Pancreas (tissue), 10 donors: Measurements from ENCODE around the gene MICU2. TPM values are rescaled to one million over a fixed set of nuclear protein-coding genes. Genes with fewer than 3 reads are reported as not detected.

Source experiments
- ATAC-seq, 4 donors: fragments of 200-7000 bp; cut with Tn5 transposase; one replicate each; pipeline versions ENCODE4 v1.8.0 to v1.9.1; 2020; ENCODE audit warnings: mild to moderate bottlenecking in 4 of 4, moderate library complexity in 4 of 4
- DNase-seq, 6 donors: peaks; one replicate each; pipeline ENCODE4 v3.0.0-alpha.2; 2020
- FAIRE-seq: peaks from 2 replicates; lab custom pipeline; 2012; peaks lifted over from hg19 to GRCh38; lab: Jason Lieb, UNC
- H3K27ac ChIP-seq, 4 donors: fragments of 200-600 bp; sonication (generic); 1 replicate in 3 of 4; 2 replicates in 1 of 4; pipeline versions ENCODE4 v1.5.0 to v1.8.0; 2020
- H3K27me3 ChIP-seq, 4 donors: fragments of 200-600 bp; one replicate each; pipeline ENCODE4 v1.8.0; 2021
- H3K36me3 ChIP-seq, 3 donors: fragments of 200-600 bp; sonication (generic) in 1 of 3; one replicate each; pipeline versions ENCODE4 v1.5.0 to v1.8.0; 2020 to 2021
- H3K4me1 ChIP-seq, 3 donors: fragments of 200-600 bp; one replicate each; pipeline ENCODE4 v1.8.0; 2021
- H3K4me3 ChIP-seq, 4 donors: fragments of 200-600 bp; sonication (generic) in 2 of 4; one replicate each; pipeline versions ENCODE4 v1.5.0 to v1.8.0; 2020 to 2021
- H3K9me3 ChIP-seq, 4 donors: fragments of 200-600 bp; one replicate each; pipeline ENCODE4 v1.8.0; 2021
- CTCF ChIP-seq, 4 donors: fragments of 200-600 bp; sonication (generic) in 3 of 4; IDR thresholded peaks; one replicate each; pipeline versions ENCODE4 v1.5.0 to v1.8.0; 2021; ENCODE audit warnings: antibody characterized with exemption in 4 of 4
- WGBS, 2 donors: extraction: QIAGEN DNeasy Blood & Tissue Kit; methylation state at CpG; one replicate each; pipeline ENCODE4 v1.1.7; 2013; 5-methylcytosine and 5-hydroxymethylcytosine counted together
- intact Hi-C, 3 donors: fragments of 100-400 bp; cut with DNase I; formaldehyde crosslinking; loops; one replicate each; pipeline versions ENCODE4 v1.11.1 to v1.14.2; 2022
- polyA plus RNA-seq, 2 donors: library from polyadenylated mRNA; stranded (reverse); fragments of 200-250 nt; gene quantifications; one replicate each; pipeline ENCODE4 v1.2.3, GENCODE V29; 2013
- total RNA-seq, 6 donors: library from RNA; stranded (reverse); fragmentation: NEBNext Ultra II Directional in 4 of 6; extraction: Animal tissue kit (Norgen Biotek cat#: 25700) in 4 of 6; gene quantifications; one replicate each; pipeline versions ENCODE4 v1.2.1 to v1.2.4, GENCODE V29; 2021 to 2023
- donor health status: healthy with polysubstance abuse.
- donor health status: DM: no; HTN: no; CAD: no; lungs with moderate emphysema.
- donor health status: DM: no; HTN: no; CAD: no.
- donor health status: control.
- donor health status: control.
- donor health status: Bipolar disorder and iron deficiency.
- donor health status: DM: yes; HTN: yes; CAD: no.
- donor health status: DM: no; HTN: no; CAD: no.
- donor health status: DM: no; HTN: no; CAD: no.
- donor health status: DM: yes; HTN: yes; CAD: no.

The MICU2 gene
- total and polyA plus RNA-seq, 8 donors = 9.3 to 36.6 (median 14.7) TPM

- DNase-seq (no peak), FAIRE-seq (no peak), ATAC-seq (no peak)
- H3K4me3 ChIP-seq = no peak overlapping the region
- intact Hi-C loops = no loop called here
- H3K9me3 ChIP-seq = no peaks in the 10 kb centered on the region
- H3K36me3 ChIP-seq = no peaks in the 10 kb centered on the region
- H3K27me3 ChIP-seq = no peaks in the 10 kb centered on the region
- TF ChIP-seq CTCF (IDR thresholded peaks at IDR 0.05) = no peak
- H3K27ac ChIP-seq = no peak overlapping the region
- WGBS, 2 donors = 73 to 81% methylated on average over 3 of the region's 3 CpGs
- H3K4me1 ChIP-seq = peaks cover 0 to 14% (median 0%) of the 10 kb centered on the region in 3 donors
Measured at GRCh38 chr13:21461131-21461530, 142.8 kb downstream of the MICU2 start.

- Histone ChIP-seq H3K36me3 (no peaks in the 10 kb centered on the region), H3K27me3 (no peaks in the 10 kb centered on the region), H3K4me1 (peaks cover 0 to 14% (median 0%) of the 10 kb centered on the region in 3 donors), H3K9me3 (no peaks in the 10 kb centered on the region), H3K4me3 (peak within 1 kb of the TSS; percentile 80 to 100 (median 96)), H3K27ac (peak within 1 kb of the TSS; percentile 79 to 92 (median 90))
- TF ChIP-seq CTCF (IDR thresholded peaks at IDR 0.05) = no peak
- DNase-seq = peak; percentile 85 to 99 (median 94)
- intact Hi-C loops = no loop called here
- 0% methylated on average over 89 to 107 of the region's 107 CpGs for WGBS, 2 donors
- ATAC-seq = peak; percentile 94 to 97 (median 94)
- no peak for FAIRE-seq
Measured at GRCh38 chr13:21458813-21459701, 144.9 kb downstream of the MICU2 start, which contains the start of gene ZDHHC20. Gene ZDHHC20 (minus strand): TSS chr13:21459303. CDS start chr13:21459171, 132 bp downstream.

GRCh38 chr13:21458451-21458812 lies 145.5 kb downstream of the MICU2 start:
- intact Hi-C loops = no loop called here
- no peaks in the 10 kb centered on the region for H3K27me3 ChIP-seq
- DNase-seq (peak; percentile 41 to 76 (median 62)), FAIRE-seq (no peak), ATAC-seq (peak; percentile 51 to 72 (median 64))
- no peak for TF ChIP-seq CTCF (IDR thresholded peaks at IDR 0.05)
- 0% methylated on average over 16 of the region's 16 CpGs for WGBS, 2 donors
- H3K27ac ChIP-seq = peak overlapping the region; percentile 79 to 92 (median 90)
- peaks cover 0 to 14% (median 0%) of the 10 kb centered on the region in 3 donors for H3K4me1 ChIP-seq
- H3K36me3 ChIP-seq = no peaks in the 10 kb centered on the region
- H3K4me3 ChIP-seq = peak overlapping the region; percentile 80 to 100 (median 96)
- H3K9me3 ChIP-seq = no peaks in the 10 kb centered on the region

GRCh38 chr13:21453387-21454081 lies 150.4 kb downstream of the MICU2 start:
- H3K36me3 ChIP-seq = no peaks in the 10 kb centered on the region
- no peaks in the 10 kb centered on the region for H3K27me3 ChIP-seq
- FAIRE-seq (no peak), ATAC-seq (no peak), DNase-seq (no peak)
- no peak for TF ChIP-seq CTCF (IDR thresholded peaks at IDR 0.05)
- H3K9me3 ChIP-seq = no peaks in the 10 kb centered on the region
- H3K27ac ChIP-seq = no peak overlapping the region
- intact Hi-C loops = no loop called here
- no peak overlapping the region for H3K4me3 ChIP-seq
- peaks cover 0 to 14% (median 0%) of the 10 kb centered on the region in 3 donors for H3K4me1 ChIP-seq
- WGBS, 2 donors = 88 to 95% methylated on average over 6 of the region's 6 CpGs
